Neural progenitor cell (in vitro differentiated cells): ENCODE measurements around the gene GDPD4.

Source experiments
- CTCF ChIP-seq: fragments of 200-600 bp; sonication (generic); IDR thresholded peaks from 2 replicates; pipeline ENCODE4 v1.5.1; 2017; ENCODE audit warnings: antibody characterized with exemption, mild to moderate bottlenecking
- EZH2phosphoT487 ChIP-seq: fragments of 200-600 bp; sonication (generic); IDR thresholded peaks from 2 replicates; pipeline ENCODE4 v1.6.1; 2017; ENCODE audit warnings: antibody characterized with exemption

- no peak for TF ChIP-seq CTCF
- no peak for TF ChIP-seq EZH2phosphoT487
Observed at GRCh38 chr11:77188633-77189491, 112.6 kb downstream of the GDPD4 start.
